Stimulated activated CD4-positive, alpha-beta T cell treated with anti-CD3 and anti-CD28 coated beads, Interleukin-12 subunit alpha, Interleukin-12 subunit beta, amount 100 ng/mL, for 24 hours (primary cell): ENCODE results near the gene CMTR2.
"Not testable (repeated sequence)": the region's sequence is repeated elsewhere in the genome, so short reads cannot be mapped to it uniquely, and the experiment has no call there.

Experiments used
- DNase-seq, 2 experiments: peaks; one replicate each; pipeline ENCODE4 v3.0.0-alpha.2; 2020; ENCODE audit warnings: low read depth in 2 of 2

CMTR2 gene, protein sequence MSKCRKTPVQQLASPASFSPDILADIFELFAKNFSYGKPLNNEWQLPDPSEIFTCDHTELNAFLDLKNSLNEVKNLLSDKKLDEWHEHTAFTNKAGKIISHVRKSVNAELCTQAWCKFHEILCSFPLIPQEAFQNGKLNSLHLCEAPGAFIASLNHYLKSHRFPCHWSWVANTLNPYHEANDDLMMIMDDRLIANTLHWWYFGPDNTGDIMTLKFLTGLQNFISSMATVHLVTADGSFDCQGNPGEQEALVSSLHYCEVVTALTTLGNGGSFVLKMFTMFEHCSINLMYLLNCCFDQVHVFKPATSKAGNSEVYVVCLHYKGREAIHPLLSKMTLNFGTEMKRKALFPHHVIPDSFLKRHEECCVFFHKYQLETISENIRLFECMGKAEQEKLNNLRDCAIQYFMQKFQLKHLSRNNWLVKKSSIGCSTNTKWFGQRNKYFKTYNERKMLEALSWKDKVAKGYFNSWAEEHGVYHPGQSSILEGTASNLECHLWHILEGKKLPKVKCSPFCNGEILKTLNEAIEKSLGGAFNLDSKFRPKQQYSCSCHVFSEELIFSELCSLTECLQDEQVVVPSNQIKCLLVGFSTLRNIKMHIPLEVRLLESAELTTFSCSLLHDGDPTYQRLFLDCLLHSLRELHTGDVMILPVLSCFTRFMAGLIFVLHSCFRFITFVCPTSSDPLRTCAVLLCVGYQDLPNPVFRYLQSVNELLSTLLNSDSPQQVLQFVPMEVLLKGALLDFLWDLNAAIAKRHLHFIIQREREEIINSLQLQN

DNA sequence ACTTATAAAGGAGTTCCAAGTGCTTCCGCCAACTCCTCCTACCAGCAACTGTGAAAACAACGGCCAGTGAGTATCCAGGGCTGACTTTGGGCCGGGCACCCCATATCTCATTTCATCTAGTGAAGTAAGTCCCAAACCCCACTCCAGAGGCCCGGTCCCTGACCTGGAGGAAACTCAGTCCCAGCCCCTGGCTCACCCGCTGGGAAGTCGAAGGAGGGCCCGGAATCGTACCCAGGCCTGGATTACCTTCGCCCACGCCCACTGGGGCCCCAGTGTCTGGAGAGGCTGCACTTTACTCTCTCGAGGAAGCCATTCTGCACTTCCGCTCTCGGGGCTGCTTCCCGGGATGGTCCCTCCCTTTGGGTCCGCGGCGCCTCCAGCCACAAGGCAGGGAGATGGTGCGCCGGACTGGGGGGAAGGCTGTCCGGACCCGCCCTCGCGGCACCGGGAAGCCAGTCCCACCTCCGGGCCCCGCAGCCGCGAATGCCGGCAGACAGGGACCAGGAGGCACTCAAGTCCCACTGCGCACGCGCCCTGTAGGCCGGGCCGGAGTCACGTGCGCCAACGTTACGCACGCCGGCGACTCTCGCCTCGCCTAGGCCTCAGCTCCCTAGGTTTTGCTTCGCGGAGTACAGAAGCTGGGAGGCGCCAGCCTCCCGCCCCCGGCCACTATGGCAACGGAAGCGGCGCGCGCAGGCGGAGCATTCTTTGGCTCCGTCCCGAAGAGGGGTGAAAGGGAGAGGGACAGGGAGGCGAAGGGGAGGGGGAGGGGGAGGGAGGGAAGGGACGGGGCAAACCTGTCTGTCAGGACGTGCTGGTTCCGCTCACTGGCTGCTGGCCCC, at the start of gene CMTR2:
Gene CMTR2 (minus strand): TSS at position 513 of the 842 bp plus-strand sequence. CDS start 3,482 bp downstream, outside the sequence.
- peak; percentile 84 to 85 for DNase-seq

- no peak for DNase-seq
Measured at GRCh38 chr16:71338632-71339031, 49.4 kb upstream of the CMTR2 start.

GRCh38 chr16:71338193-71338592, 49.0 kb upstream of the CMTR2 start:
- DNase-seq, result no peak

DNA sequence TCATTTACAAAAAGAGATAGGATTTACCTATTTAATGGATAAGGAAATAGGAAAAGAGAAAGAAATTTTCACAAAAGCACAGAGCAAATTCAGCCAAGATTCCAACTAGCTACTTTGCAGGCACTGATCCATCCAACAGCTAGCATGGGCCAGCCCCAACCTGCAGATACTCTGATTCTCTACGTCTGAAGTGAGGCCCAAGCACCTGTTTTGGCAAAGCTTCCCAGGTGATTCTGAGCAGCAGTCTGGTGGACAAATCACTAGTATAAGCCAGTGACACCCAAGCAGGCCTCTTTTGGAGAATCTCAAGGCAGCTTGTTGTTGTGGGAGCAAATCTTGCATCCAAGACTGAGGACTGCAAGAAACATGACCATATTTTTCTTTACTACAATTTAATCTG, 48.4 kb upstream of the CMTR2 start:
- DNase-seq, result no peak

- DNase-seq, result no peak
Measured at GRCh38 chr16:71328151-71328550, 38.9 kb upstream of the CMTR2 start.

- no peak for DNase-seq
Measured at GRCh38 chr16:71327720-71328119, 38.5 kb upstream of the CMTR2 start.

DNA sequence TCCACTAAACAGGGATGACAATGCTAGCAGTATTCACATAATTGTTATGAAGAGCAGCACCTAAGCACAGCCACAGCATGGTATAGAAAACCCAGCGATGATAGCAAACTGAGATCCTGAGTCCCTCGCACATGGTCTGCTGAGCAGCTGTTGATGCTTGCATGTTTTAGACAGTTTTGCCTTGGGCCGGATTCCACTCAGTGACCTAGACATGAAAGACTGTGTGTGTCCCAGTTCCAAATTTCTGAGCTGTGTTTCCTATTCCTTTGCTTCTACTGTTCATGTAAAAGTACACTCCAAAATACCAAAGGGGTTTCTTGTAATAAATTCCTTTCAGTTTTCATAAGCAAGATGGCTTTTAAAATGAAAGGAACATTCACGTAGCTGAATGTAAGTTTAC, 30.8 kb upstream of the CMTR2 start:
- DNase-seq, result no peak

GRCh38 chr16:71315269-71315668, 26.1 kb upstream of the CMTR2 start:
- DNase-seq, result no peak

DNA sequence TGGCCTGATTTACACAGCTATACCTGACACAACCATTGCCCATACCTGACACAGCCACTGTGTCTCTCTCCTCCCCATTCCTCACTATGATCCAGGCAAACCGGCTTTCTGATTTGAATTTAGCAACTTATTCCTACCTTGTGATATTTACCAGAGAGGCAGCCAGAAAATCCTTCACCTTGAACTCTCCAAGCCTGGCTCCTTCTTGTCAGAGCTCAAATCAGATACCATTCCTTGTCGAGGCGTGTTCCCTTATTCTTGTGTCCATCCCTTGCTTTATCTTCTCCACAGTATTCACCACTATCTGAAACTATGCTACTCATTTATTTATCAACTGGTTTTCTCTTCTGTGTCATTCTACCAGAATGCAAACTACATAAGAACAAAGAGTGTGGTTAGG, 24.4 kb upstream of the CMTR2 start:
- not testable (repeated sequence) for DNase-seq

DNA sequence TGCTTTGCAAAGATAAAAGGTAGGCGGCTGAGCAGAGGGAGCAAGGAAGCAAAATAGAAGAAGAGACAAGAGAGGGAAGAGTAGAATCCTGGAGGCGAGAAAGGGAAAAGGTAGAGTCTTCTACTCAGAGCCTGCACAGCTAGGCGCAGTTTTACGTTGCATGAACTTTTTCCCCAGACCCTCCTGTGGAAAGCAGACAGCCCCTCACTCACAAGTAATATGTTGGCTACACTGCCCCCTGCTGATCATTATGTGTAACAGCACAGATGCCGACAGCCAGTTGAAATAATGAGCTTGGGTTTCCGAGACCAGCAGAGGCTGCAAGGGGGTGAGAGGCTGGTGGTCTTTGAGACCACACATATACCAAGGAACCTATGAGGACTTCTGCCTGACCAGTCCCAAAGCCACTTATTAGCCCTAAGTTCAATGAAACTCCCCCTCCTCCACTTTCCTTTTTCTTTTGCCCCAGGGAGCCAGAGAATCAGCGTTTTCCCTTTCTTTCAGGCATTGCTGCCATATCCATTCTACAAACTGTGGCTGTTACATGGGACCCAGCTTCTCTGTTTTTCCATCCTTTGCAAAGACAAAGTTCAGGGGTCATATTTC, 22.5 kb upstream of the CMTR2 start:
- DNase-seq, result peak in 1 of 2 experiments; percentile 4

- DNase-seq, result no peak
Measured at GRCh38 chr16:71303938-71304337, 14.7 kb upstream of the CMTR2 start.

DNA sequence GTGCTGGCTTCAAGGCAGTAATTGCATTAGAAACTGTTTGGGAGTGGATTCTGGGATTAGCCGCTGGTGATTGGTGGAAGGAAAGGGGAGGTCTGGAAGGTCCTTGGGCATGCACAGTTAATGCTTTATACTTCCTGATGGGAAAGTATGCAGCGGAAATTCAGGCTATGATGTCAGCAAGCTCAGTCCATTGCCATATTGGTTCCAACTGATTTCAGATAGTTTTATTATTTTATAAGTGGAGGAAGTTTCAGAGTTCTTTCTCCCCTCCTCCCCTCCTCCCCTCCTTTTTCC, 8.1 kb upstream of the CMTR2 start:
- no peak for DNase-seq

DNA sequence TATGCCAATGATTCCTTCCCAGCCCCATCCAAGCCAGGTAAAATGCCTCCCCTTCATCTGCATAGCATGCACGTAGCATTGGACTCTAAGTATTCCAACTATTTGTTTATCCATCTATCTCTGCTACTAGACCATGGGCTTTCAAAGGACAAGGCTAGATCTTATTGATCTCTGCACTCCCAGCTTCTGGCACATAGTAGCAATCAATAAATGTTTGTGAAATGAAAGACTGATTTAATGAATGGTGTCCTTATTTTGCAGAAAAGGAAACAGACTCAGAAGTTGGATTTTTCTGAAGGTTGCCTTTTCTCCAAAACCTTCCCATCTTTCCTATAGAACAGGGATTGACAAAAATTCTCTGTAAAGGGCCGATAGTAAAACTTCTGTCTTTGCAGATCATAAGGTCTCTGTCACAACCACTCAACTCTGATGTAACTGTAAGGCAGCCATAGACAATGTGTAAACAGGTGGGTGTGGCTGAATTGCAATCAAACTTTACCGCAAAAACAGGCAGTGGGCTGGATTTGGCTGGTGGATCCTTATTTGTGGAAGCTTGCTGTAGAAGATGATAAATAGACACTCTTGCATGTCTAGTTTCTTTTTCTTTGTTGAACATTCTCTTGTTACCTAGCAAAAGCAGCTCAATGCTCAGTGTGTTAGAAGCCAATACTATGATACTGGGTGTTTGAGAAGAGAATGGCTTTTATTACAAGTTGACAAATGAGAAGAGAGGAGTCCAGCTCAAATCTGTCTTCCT, 7.6 kb upstream of the CMTR2 start:
- DNase-seq, result no peak

GRCh38 chr16:71295950-71296349, 6.7 kb upstream of the CMTR2 start:
- DNase-seq, result no peak

DNA sequence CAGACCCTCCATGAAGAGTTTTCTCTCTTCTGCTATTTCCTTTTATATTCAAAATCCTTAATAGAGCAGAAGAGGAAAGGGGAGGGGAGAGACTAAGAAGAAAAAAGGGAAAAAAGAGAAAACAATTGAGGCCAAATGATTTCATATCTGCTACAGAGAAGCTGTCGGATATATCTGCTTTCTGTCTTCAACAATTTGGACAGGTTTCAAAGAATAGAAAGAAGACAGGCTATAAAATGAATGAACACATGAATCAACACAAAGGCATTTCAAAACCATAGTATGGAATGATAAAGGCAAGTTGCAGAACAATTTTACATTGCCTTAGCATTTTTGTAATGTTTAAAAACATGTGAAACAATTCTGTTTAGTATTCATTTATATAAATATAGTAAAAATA, 4.7 kb upstream of the CMTR2 start:
- no peak for DNase-seq

- not testable (repeated sequence) for DNase-seq
Measured at GRCh38 chr16:71292095-71292494, 2.9 kb upstream of the CMTR2 start.

GRCh38 chr16:71289732-71290062, 495 bp upstream of the CMTR2 start:
- no peak for DNase-seq

DNA sequence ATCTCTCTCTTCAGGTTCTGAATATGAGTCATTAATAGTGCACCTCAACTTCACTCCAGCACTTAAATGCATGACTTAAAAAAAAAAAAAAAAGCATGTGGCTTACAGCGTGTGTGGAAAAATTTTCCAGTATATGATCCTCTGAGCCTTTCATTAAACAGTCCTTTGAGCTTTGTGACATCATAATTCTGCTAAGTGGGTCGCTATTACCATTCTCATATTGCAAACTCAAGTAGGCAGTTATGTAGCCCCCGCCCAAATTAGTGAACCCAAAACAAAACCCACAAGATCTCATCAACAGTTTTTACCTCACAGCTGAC, 672 bp downstream of the CMTR2 start:
- no peak for DNase-seq

GRCh38 chr16:71287911-71288310, 1.3 kb downstream of the CMTR2 start:
- no peak for DNase-seq

DNA sequence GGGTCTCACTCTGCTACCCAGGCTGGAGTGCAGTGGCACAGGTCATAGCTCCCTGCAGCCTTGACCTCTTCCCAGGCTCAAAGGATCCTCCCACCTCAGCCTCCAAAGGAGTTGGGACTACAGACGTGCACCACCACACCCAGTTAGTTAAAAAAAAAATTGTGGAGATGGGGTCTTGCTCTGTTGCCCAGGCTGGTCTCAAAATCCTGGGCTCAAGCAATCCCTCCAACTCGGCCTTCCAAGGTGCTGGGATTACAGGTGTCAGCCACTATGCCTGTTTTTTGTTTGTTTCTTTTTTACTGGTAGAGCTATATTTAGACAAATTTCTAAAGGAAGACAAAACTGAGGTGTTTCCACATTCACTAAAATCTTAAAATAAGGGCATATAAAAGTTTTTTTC, 1.7 kb downstream of the CMTR2 start:
- no peak for DNase-seq

DNA sequence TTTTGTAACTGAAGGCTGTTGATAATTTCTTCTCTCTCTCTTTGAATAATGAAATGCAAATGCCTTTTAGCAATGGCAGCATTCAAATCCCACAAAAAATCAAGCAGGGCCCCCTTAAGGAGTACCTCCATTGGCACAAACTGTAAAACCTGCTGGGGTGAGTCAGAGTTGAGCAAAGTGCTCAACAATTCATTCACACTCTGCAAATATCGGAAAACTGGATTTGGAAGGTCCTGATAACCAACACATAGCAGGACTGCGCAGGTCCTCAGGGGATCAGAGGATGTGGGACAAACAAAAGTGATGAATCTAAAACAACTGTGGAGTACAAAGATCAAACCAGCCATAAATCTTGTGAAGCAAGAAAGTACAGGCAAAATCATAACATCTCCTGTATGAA, 5.6 kb downstream of the CMTR2 start:
- DNase-seq, result no peak

DNA sequence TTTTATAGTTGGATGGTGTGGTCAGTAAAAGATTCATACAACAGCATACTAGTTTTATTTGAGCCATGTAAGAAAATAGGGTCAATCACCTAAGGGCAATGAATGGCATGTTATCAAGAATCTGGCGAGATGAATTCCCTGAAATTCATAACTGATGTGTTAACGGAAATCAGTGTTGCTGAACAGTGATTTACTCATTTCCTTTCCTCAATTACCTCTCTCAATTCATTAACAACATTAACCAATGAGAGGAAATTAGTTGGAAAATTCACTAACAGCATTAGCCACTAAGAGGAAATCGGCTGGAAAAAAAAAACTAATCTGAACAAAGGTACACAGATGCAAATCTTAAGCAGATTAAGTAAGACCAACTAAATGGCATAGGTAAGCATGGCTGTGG, 6.3 kb downstream of the CMTR2 start:
- no peak for DNase-seq
